PC-3 (cell line): ENCODE results near the gene PRPF39. TPM values are rescaled to one million over a fixed set of nuclear protein-coding genes. Genes with fewer than 3 reads are reported as not detected.

Experiments
- ATAC-seq: fragments of 200-7000 bp; cut with Tn5 transposase; 2 replicates; pipeline ENCODE4 v1.9.1; 2020; ENCODE audit warnings: mild to moderate bottlenecking, moderate library complexity
- BruUV-seq: library from RNA; stranded (reverse); fragments of 400-500 nt; replicated peaks from 2 replicates; lab custom pipeline; 2021; lab: Mats Ljungman, UMichigan
- CTCF ChIA-PET: fragments of 300-600 bp; sonication (Branson Sonifier 250); formaldehyde crosslinking; loops from one replicate; lab custom pipeline; 2022; ENCODE audit warnings: antibody characterized with exemption; lab: Charles Lee
- POLR2A ChIA-PET: fragments of 300-600 bp; sonication (Branson Sonifier 250); formaldehyde crosslinking; loops from one replicate; lab custom pipeline; 2022; ENCODE audit warnings: antibody characterized with exemption; ENCODE audit not compliant: unreplicated experiment; lab: Charles Lee
- DNase-seq: peaks from one replicate; pipeline ENCODE4 v3.0.0-alpha.2; 2015
- H2AFZ ChIP-seq: fragments of 300-600 bp; sonication (generic); 2 replicates; pipeline ENCODE4 v1.6.0; 2016; ENCODE audit warnings: antibody characterized with exemption, low read length
- H3F3A ChIP-seq: fragments of 300-600 bp; sonication (generic); one replicate; pipeline ENCODE4 v1.6.0; 2017; ENCODE audit warnings: antibody characterized with exemption, low read length, control low read depth, mild to moderate bottlenecking; ENCODE audit not compliant: unreplicated experiment
- H3K27ac ChIP-seq: fragments of 300-600 bp; sonication (generic); 2 replicates; pipeline ENCODE4 v1.5.1; 2016; ENCODE audit warnings: mild to moderate bottlenecking, low read length
- H3K27me3 ChIP-seq: fragments of 300-600 bp; sonication (generic); 2 replicates; pipeline ENCODE4 v1.6.1; 2016; ENCODE audit warnings: low read length, mixed read lengths
- H3K36me3 ChIP-seq: fragments of 300-600 bp; sonication (generic); 2 replicates; pipeline ENCODE4 v1.6.1; 2016; ENCODE audit warnings: low read depth, mixed run types, low read length, mixed read lengths
- H3K4me1 ChIP-seq: fragments of 300-600 bp; sonication (generic); 2 replicates; pipeline ENCODE4 v1.5.1; 2016; ENCODE audit warnings: low read length; ENCODE audit not compliant: insufficient read depth
- H3K4me2 ChIP-seq: fragments of 300-600 bp; sonication (generic); 2 replicates; pipeline ENCODE4 v1.6.0; 2016; ENCODE audit warnings: low read length
- H3K4me3 ChIP-seq: fragments of 300-600 bp; sonication (generic); 2 replicates; pipeline ENCODE4 v1.5.1; 2016; ENCODE audit warnings: mild to moderate bottlenecking, low read length, mixed read lengths
- H3K79me2 ChIP-seq: fragments of 300-600 bp; sonication (generic); 2 replicates; pipeline ENCODE4 v1.6.1; 2017; ENCODE audit warnings: low read length, mixed read lengths
- H3K9ac ChIP-seq: fragments of 300-600 bp; sonication (generic); 2 replicates; pipeline ENCODE4 v1.6.0; 2016; ENCODE audit warnings: mild to moderate bottlenecking, low read length
- H3K9me2 ChIP-seq: fragments of 300-600 bp; sonication (generic); replicated peaks from 2 replicates; pipeline ENCODE4 v1.6.1; 2016; ENCODE audit warnings: mixed run types, low read length, mixed read lengths
- H3K9me3 ChIP-seq: fragments of 300-600 bp; sonication (generic); 2 replicates; pipeline ENCODE4 v1.6.1; 2016; ENCODE audit warnings: low read length, mixed read lengths
- H4K20me1 ChIP-seq: fragments of 300-600 bp; sonication (generic); 2 replicates; pipeline ENCODE4 v1.6.1; 2016; ENCODE audit warnings: low read length, mixed read lengths
- EZH2 ChIP-seq: fragments of 300-600 bp; sonication (generic); IDR thresholded peaks from one replicate; pipeline ENCODE4 v1.6.1; 2017; ENCODE audit warnings: antibody characterized with exemption, mild to moderate bottlenecking, low read length; ENCODE audit not compliant: unreplicated experiment
- EZH2phosphoT487 ChIP-seq: fragments of 300-600 bp; sonication (generic); IDR thresholded peaks from 2 replicates; pipeline ENCODE4 v1.6.1; 2018; ENCODE audit warnings: mild to moderate bottlenecking, antibody characterized with exemption, low read length, borderline replicate concordance
- intact Hi-C: fragments of 100-400 bp; cut with micrococcal nuclease; formaldehyde crosslinking; loops from 2 replicates; pipeline ENCODE4 v1.9.0; 2023
- total RNA-seq: library from RNA; depleted of rRNA; stranded (reverse); fragments of >200 nt; gene quantifications from 2 replicates; pipeline ENCODE4 v1.2.3, GENCODE V29; 2014
- TF ChIP-seq, protein P1 (sequence below): fragments of 300-600 bp; sonication (generic); conservative IDR thresholded peaks from 2 replicates; pipeline ENCODE4 v1.5.1; 2017; ENCODE audit warnings: antibody characterized with exemption, low read depth, mild to moderate bottlenecking, low read length

Gene PRPF39
- total RNA-seq, 1 experiment from 2014 or later: 19.2 TPM

DNA sequence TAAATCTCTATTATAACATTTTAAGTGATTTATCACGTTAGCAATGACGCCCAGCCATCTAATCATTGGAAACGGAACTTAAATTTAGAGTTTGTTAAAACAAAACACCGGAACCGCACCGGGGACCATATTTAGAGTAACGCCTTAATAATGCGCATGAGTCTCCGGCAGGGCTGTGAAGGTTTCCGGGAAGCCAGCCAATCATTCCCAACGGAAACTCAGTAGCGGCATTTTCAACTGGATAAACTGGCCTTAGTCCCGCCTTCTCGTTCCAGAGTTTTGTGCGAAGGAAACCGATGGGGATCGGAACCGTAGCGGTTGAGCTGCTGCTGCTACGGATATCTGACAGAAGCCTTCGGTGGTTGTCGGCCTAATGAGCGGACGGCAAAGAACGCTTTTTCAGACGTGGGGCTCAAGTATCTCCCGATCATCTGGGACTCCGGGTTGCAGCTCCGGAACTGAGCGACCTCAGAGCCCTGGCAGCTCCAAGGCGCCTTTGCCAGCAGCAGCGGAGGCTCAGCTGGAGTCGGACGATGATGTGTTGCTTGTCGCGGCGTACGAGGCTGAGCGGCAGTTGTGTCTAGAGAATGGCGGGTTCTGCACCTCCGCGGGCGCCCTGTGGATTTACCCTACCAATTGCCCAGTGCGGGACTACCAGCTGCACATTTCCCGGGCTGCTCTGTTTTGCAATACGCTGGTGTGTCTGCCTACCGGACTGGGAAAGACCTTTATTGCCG, 51.9 kb downstream of the PRPF39 start, which contains the start of gene FANCM:
FANCM (plus strand) TSS at position 272 of the 737 bp plus-strand sequence; CDS start at position 374, 102 bp downstream.
- Histone ChIP-seq H3K4me1 (peaks cover 29% of the 10 kb centered on the region), H4K20me1 (peaks cover 17% of the 10 kb centered on the region), H3K4me2 (peak within 1 kb of the TSS; percentile 95), H2AFZ (peak within 1 kb of the TSS; percentile 94), H3K79me2 (peaks cover 80% of the 10 kb centered on the region), H3F3A (no peaks in the 10 kb centered on the region), H3K27me3 (no peaks in the 10 kb centered on the region), H3K9me3 (no peaks in the 10 kb centered on the region), H3K27ac (peak within 1 kb of the TSS; percentile 32), H3K4me3 (peak within 1 kb of the TSS; percentile 97), H3K9me2 (no peaks in the 10 kb centered on the region), H3K36me3 (no peaks in the 10 kb centered on the region), H3K9ac (peak within 1 kb of the TSS; percentile 77)
- BruUV-seq: TSS peak; percentile 59
- TF ChIP-seq EZH2phosphoT487 (no peak), EZH2 (no peak)
- TF ChIP-seq, protein P1, sequence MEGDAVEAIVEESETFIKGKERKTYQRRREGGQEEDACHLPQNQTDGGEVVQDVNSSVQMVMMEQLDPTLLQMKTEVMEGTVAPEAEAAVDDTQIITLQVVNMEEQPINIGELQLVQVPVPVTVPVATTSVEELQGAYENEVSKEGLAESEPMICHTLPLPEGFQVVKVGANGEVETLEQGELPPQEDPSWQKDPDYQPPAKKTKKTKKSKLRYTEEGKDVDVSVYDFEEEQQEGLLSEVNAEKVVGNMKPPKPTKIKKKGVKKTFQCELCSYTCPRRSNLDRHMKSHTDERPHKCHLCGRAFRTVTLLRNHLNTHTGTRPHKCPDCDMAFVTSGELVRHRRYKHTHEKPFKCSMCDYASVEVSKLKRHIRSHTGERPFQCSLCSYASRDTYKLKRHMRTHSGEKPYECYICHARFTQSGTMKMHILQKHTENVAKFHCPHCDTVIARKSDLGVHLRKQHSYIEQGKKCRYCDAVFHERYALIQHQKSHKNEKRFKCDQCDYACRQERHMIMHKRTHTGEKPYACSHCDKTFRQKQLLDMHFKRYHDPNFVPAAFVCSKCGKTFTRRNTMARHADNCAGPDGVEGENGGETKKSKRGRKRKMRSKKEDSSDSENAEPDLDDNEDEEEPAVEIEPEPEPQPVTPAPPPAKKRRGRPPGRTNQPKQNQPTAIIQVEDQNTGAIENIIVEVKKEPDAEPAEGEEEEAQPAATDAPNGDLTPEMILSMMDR: no peak
- DNase-seq (peak; percentile 99), ATAC-seq (peak; percentile 53)
- intact Hi-C loops: loop anchor here (1.0 to 2.0 kb wide), 4 partner anchors 21 to 132 kb away; partner anchors contain the start of gene PRPF39
- POLR2A ChIA-PET: interaction anchor here (0.6 kb wide), 1 partner anchor 174 kb away, joined by 4 read pairs; the partner anchor contains the start of gene KLHL28
- CTCF ChIA-PET: interaction anchor here (2.2 kb wide), 1 partner anchor 222 kb away, joined by 9 read pairs; no protein-coding TSS in a partner anchor

DNA sequence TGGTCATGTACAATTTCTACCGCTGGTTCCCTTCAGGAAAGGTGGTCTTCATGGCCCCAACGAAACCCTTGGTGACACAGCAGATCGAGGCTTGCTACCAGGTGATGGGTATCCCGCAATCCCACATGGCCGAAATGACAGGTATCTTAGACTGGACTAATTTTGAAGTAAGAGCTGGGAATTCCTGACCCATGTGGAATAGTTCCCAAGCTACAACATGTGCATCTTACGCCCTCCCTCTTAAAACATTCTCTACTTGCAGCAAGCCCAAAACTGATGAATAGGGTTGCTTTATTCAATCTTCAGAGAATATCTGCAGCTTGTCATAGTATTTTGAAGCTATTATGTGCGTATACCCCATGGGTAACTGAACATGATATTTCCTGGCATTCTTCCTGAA, 52.5 kb downstream of the PRPF39 start:
- DNase-seq (peak; percentile 7), ATAC-seq (no peak)
- no peaks in the 10 kb centered on the region for H3K9me3 ChIP-seq
- no peaks in the 10 kb centered on the region for H3F3A ChIP-seq
- peaks cover 17% of the 10 kb centered on the region for H4K20me1 ChIP-seq
- H3K27ac ChIP-seq: 0 out of 2 replicates have a peak overlapping the region, but pooled peaks have one; percentile 23
- no peaks in the 10 kb centered on the region for H3K9me2 ChIP-seq
- intact Hi-C loops: no loop called here
- H3K4me2 ChIP-seq: peak overlapping the region; percentile 89
- no peaks in the 10 kb centered on the region for H3K27me3 ChIP-seq
- H2AFZ ChIP-seq: peak overlapping the region; percentile 87
- H3K9ac ChIP-seq: peak overlapping the region; percentile 77
- peak overlapping the region; percentile 97 for H3K4me3 ChIP-seq
- H3K36me3 ChIP-seq: no peaks in the 10 kb centered on the region
- H3K79me2 ChIP-seq: peaks cover 78% of the 10 kb centered on the region
- POLR2A ChIA-PET: no interaction called here
- BruUV-seq: no TSS peak
- TF ChIP-seq EZH2phosphoT487 (no peak), EZH2 (no peak)
- TF ChIP-seq, protein P1: no peak
- CTCF ChIA-PET: interaction anchor here (2.2 kb wide), 1 partner anchor 223 kb away, joined by 9 read pairs; no protein-coding TSS in a partner anchor
- peaks cover 29% of the 10 kb centered on the region for H3K4me1 ChIP-seq
